ENCODE results near the gene RAC3.
A peak's percentile ranks its signal among the peaks of the same experiment; 100 is the strongest.

The RAC3 gene

DNA sequence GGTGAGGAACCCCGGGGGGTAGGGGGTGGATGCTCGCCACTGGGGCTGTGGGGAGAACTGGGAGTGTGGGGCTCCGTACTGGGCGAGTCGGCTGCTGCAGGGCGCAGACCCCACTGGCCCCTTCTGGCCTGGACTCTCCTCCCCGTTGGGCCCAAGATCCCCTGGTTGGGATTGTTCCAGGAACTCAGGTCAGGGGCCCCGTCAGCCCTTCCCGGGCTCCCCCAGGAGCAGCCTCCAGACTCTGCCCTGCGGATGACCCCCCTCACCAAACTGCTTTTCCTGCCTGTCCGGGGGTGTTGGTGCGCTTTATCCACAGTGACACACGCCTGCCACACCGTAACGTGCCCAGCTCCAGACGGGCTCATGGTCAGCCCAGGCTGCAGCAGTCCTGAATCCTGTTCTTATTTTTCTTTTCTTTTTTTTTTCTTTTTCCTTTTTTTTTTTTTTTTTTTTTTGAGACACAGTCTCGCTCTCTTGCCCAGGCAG is 29.9 kb upstream of the RAC3 start:
- no peak for TF ChIP-seq EP300 (IDR thresholded peaks at IDR 0.05; ENCODE audit: borderline replicate concordance)
- TF ChIP-seq TEAD4 (IDR thresholded peaks at IDR 0.05), result no peak
- no peak for TF ChIP-seq TCF12 (IDR thresholded peaks at IDR 0.05; ENCODE audit: low read depth)
- TF ChIP-seq TAF1 (IDR thresholded peaks at IDR 0.05; ENCODE audit: low read depth), result no peak

DNA sequence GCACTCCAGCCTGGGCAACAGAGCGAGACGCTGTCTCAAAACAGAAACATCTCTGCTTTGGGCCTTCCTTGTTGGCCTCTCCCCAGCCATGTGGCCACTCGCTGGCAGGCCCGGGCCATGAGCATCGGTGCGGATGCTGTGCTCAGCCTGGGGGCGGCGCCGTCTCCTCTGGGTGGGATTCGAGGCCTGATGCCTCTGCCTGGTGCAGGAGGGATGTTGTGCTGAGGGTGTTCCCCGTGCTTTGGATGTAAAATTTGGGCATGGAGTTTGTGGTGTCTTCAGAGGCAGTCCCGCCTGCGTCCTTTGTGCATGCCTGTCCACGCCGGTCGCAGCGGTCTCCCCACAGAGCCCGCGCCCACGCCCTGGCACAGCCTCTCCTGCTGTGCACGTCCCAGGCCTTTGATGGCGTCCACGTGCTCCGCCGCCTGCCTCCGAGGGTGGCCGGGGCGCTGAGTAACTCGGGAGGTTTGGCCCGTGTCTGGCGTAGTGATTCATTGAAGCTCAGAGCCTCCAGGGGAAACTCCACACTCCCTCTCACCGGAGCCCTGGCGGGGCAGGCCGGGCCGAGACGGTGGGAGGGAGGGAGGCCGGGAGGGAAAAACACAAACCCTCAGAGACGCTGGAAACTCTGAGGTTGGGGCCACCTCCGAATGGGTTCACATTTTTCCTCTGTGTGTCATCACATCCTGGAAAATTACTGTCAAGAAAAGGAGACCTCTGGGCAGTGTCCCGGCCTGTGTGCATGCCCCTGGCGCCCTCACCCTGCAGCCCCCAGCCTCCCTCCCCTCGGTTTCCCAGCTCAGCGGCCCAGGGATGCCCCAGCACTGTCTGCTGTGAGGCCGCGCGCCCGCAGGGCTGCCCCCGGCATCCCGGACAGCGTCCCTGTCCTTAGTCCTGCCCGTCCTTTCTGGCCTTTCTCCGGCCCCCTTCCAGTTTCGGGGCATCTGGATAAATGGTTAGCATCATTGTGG is 27.8 kb upstream of the RAC3 start:
- TF ChIP-seq, protein P1, sequence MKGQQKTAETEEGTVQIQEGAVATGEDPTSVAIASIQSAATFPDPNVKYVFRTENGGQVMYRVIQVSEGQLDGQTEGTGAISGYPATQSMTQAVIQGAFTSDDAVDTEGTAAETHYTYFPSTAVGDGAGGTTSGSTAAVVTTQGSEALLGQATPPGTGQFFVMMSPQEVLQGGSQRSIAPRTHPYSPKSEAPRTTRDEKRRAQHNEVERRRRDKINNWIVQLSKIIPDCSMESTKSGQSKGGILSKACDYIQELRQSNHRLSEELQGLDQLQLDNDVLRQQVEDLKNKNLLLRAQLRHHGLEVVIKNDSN (IDR thresholded peaks at IDR 0.05), result peak; percentile 77
- TF ChIP-seq CEBPB (IDR thresholded peaks at IDR 0.05) (no peak), EGR1 (IDR thresholded peaks at IDR 0.05) (peak; percentile 92), RAD21 (IDR thresholded peaks at IDR 0.05; ENCODE audit: low read depth) (no peak), ZBTB7A (IDR thresholded peaks at IDR 0.05; ENCODE audit: low read depth) (no peak), EP300 (IDR thresholded peaks at IDR 0.05; ENCODE audit: borderline replicate concordance) (peak; percentile 26; the same call in 1 of the 2 replicates), TEAD4 (IDR thresholded peaks at IDR 0.05) (no peak; the same call in 1 of the 2 replicates), TCF12 (IDR thresholded peaks at IDR 0.05; ENCODE audit: low read depth) (peak; percentile 84), YY1 (IDR thresholded peaks at IDR 0.05; ENCODE audit: low read depth) (0 out of 2 replicates have a peak, but pooled peaks have one; percentile 41), NFIC (IDR thresholded peaks at IDR 0.05) (peak; percentile 79), CREB1 (IDR thresholded peaks at IDR 0.05; ENCODE audit: low read depth) (no peak), TAF1 (IDR thresholded peaks at IDR 0.05; ENCODE audit: low read depth) (0 out of 2 replicates have a peak, but pooled peaks have one; percentile 30), FOXM1 (IDR thresholded peaks at IDR 0.05; ENCODE audit: borderline replicate concordance, low read depth) (no peak)
- TF ChIP-seq, protein P2, sequence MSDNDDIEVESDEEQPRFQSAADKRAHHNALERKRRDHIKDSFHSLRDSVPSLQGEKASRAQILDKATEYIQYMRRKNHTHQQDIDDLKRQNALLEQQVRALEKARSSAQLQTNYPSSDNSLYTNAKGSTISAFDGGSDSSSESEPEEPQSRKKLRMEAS (IDR thresholded peaks at IDR 0.05), result peak; percentile 99
- TF ChIP-seq, protein P3, sequence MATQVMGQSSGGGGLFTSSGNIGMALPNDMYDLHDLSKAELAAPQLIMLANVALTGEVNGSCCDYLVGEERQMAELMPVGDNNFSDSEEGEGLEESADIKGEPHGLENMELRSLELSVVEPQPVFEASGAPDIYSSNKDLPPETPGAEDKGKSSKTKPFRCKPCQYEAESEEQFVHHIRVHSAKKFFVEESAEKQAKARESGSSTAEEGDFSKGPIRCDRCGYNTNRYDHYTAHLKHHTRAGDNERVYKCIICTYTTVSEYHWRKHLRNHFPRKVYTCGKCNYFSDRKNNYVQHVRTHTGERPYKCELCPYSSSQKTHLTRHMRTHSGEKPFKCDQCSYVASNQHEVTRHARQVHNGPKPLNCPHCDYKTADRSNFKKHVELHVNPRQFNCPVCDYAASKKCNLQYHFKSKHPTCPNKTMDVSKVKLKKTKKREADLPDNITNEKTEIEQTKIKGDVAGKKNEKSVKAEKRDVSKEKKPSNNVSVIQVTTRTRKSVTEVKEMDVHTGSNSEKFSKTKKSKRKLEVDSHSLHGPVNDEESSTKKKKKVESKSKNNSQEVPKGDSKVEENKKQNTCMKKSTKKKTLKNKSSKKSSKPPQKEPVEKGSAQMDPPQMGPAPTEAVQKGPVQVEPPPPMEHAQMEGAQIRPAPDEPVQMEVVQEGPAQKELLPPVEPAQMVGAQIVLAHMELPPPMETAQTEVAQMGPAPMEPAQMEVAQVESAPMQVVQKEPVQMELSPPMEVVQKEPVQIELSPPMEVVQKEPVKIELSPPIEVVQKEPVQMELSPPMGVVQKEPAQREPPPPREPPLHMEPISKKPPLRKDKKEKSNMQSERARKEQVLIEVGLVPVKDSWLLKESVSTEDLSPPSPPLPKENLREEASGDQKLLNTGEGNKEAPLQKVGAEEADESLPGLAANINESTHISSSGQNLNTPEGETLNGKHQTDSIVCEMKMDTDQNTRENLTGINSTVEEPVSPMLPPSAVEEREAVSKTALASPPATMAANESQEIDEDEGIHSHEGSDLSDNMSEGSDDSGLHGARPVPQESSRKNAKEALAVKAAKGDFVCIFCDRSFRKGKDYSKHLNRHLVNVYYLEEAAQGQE (IDR thresholded peaks at IDR 0.05; ENCODE audit: low read depth), result 0 out of 2 replicates have a peak, but pooled peaks have one; percentile 35

DNA sequence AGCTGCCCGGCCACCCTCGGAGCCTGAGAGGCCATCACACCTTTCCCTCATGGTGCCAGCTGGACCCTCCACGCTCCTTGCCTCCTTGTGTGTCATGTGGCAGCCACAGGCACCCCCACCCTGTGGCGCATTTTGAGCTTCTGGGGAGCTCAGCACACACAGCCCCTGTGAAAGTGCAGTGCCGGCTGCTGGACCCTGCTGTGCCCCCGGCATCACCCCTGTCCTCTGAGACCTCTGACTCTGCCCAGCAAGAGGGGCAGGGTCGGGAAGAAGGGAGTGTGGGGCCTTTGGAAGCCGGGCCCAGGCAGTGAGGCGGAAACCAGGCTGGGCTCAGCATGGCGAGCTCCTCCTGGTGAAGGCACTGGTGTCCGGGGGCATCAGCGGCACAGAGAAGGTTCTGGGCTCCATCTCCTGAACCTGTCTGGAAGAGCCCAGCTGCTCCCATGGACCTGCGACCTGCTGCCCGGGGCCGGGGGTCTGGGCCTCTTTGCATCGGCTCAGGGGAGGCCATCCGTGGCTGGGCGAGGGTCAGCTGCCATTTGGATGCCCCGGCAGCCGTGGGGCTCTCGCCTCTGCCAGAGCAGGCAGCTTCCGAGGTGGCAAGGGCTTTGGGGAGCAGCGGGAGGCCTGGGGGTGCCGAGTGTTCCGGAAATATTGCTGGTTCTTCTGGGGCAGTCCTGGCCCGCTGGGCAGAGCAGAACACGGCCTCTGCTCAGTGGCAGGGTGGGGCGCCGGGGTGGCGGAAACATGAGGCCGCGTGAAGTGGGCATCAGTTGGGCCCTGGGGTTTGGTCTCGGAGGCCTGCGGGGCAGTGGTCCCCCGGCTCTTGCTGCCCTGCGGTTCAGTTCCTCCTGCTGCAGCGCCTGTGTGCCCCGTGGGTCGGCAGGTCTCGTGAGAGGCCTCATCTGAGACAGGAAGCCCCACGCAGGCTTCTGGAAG is 26.7 kb upstream of the RAC3 start:
- TF ChIP-seq TEAD4 (IDR thresholded peaks at IDR 0.05) (no peak), ZBTB7A (IDR thresholded peaks at IDR 0.05; ENCODE audit: low read depth) (no peak), YY1 (IDR thresholded peaks at IDR 0.05; ENCODE audit: low read depth) (no peak), TAF1 (IDR thresholded peaks at IDR 0.05; ENCODE audit: low read depth) (no peak), FOXM1 (IDR thresholded peaks at IDR 0.05; ENCODE audit: borderline replicate concordance, low read depth) (no peak), CEBPB (IDR thresholded peaks at IDR 0.05) (no peak), EP300 (IDR thresholded peaks at IDR 0.05; ENCODE audit: borderline replicate concordance) (no peak), NFIC (IDR thresholded peaks at IDR 0.05) (no peak), TCF12 (IDR thresholded peaks at IDR 0.05; ENCODE audit: low read depth) (no peak)
- TF ChIP-seq, protein P2 (IDR thresholded peaks at IDR 0.05), result no peak
- TF ChIP-seq, protein P3 (IDR thresholded peaks at IDR 0.05; ENCODE audit: low read depth), result no peak
- TF ChIP-seq, protein P1 (IDR thresholded peaks at IDR 0.05), result no peak

DNA sequence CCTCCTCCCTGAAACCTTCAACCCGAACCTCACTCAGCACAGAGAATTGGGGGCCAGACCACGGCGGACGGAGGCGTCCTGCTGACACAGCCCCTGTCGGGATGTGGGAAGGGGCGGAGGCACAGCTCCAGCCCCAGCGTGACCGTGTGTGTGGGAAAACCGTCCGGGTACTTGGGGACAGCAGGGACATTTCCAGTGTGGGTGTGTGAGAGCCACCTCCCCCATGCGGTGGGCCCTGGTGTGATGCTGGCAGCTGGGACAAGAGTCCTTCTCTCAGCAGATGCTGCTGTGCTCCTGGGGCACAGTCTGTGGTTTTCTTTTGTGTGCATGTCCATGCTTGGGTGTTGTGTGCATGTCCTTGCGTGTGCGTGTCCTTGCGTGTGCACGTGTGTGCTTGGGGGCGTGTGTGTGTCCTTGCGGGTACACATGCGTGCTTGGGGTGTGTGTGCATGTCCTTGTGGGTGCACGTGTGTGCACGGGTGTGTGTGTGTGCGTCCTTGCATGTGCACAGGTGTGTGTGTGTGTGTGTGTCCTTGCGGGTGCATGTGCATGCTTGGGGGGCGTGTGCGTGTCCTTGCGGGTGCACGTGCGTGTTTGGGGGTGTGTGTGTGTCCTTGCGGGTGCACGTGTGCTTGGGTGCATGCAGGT is 25.7 kb upstream of the RAC3 start:
- TF ChIP-seq, protein P1 (IDR thresholded peaks at IDR 0.05), result no peak
- TF ChIP-seq YY1 (IDR thresholded peaks at IDR 0.05; ENCODE audit: low read depth) (no peak), TCF12 (IDR thresholded peaks at IDR 0.05; ENCODE audit: low read depth) (no peak), CREB1 (IDR thresholded peaks at IDR 0.05; ENCODE audit: low read depth) (no peak), EP300 (IDR thresholded peaks at IDR 0.05; ENCODE audit: borderline replicate concordance) (no peak), FOXM1 (IDR thresholded peaks at IDR 0.05; ENCODE audit: borderline replicate concordance, low read depth) (no peak), NFIC (IDR thresholded peaks at IDR 0.05) (no peak), EGR1 (IDR thresholded peaks at IDR 0.05) (no peak), ZBTB7A (IDR thresholded peaks at IDR 0.05; ENCODE audit: low read depth) (no peak), CEBPB (IDR thresholded peaks at IDR 0.05) (no peak), TEAD4 (IDR thresholded peaks at IDR 0.05) (no peak), TAF1 (IDR thresholded peaks at IDR 0.05; ENCODE audit: low read depth) (no peak), RAD21 (IDR thresholded peaks at IDR 0.05; ENCODE audit: low read depth) (no peak)
- TF ChIP-seq, protein P3 (IDR thresholded peaks at IDR 0.05; ENCODE audit: low read depth), result no peak
- TF ChIP-seq, protein P2 (IDR thresholded peaks at IDR 0.05), result no peak
